B cell (primary cell): ENCODE results near the gene ARPC3. TPM values are rescaled to one million over a fixed set of nuclear protein-coding genes. Genes with fewer than 3 reads are reported as not detected.

Experiments
- ATAC-seq: fragments of 200-7000 bp; cut with Tn5 transposase; one replicate; pipeline ENCODE4 v1.10.0; 2021; ENCODE audit warnings: low read depth, mild to moderate bottlenecking, moderate number of reproducible peaks, moderate library complexity
- CTCF ChIA-PET: fragments of 350-600 bp; sonication (Branson Sonifier 250); formaldehyde crosslinking; loops from one replicate; lab custom pipeline; 2021; ENCODE audit warnings: antibody characterized with exemption, inconsistent platforms; lab: Charles Lee
- POLR2A ChIA-PET: fragments of 350-600 bp; sonication (Branson Sonifier 250); formaldehyde crosslinking; loops from one replicate; lab custom pipeline; 2021; ENCODE audit warnings: antibody characterized with exemption; lab: Charles Lee
- DNase-seq: peaks from one replicate; pipeline ENCODE4 v3.0.0; 2013
- H2AFZ ChIP-seq: 2 replicates; pipeline ENCODE4 v1.6.1; 2012; ENCODE audit warnings: mild to moderate bottlenecking, low read depth, low read length; ENCODE audit not compliant: insufficient read depth, poor library complexity, severe bottlenecking
- H3K27ac ChIP-seq, 2 donors: 1 replicate in 1 of 2; 2 replicates in 1 of 2; pipeline ENCODE4 v1.5.1; 2012 to 2013; ENCODE audit warnings: low read length in 2 of 2, mild to moderate bottlenecking in 2 of 2, moderate library complexity in 1 of 2
- H3K27me3 ChIP-seq, 4 experiments: fragments of 200-600 bp in 1 of 4; sonication (generic) in 1 of 4; replicated peaks in 1 of 4; 1 replicate in 2 of 4; 2 replicates in 2 of 4; pipeline versions ENCODE4 v1.6.1 to v1.7.0; 2013 to 2016; ENCODE audit warnings: low read length in 3 of 4, mild to moderate bottlenecking in 2 of 4, mixed read lengths in 1 of 4, moderate library complexity in 1 of 4; ENCODE audit not compliant: insufficient read depth in 4 of 4, control insufficient read depth in 3 of 4; ENCODE audit errors: control extremely low read depth in 1 of 4
- H3K36me3 ChIP-seq, 2 experiments: replicated peaks in 1 of 2; 1 replicate in 1 of 2; 2 replicates in 1 of 2; pipeline versions ENCODE4 v1.6.1 to v1.7.1; 2013; ENCODE audit warnings: low read length in 1 of 2; ENCODE audit not compliant: insufficient read depth in 2 of 2, control insufficient read depth in 1 of 2; ENCODE audit errors: control extremely low read depth in 1 of 2, extremely low read depth in 1 of 2
- H3K4me1 ChIP-seq, 2 donors: fragments of 200-600 bp in 1 of 2; sonication (generic) in 1 of 2; 1 replicate in 1 of 2; 2 replicates in 1 of 2; pipeline versions ENCODE4 v1.5.1 to v1.6.1; 2013 to 2017; ENCODE audit warnings: low read length in 2 of 2; ENCODE audit not compliant: control insufficient read depth in 2 of 2, insufficient read depth in 2 of 2
- H3K4me2 ChIP-seq: replicated peaks from 2 replicates; pipeline ENCODE3; 2012; ENCODE audit warnings: mild to moderate bottlenecking, low read depth, low read length; ENCODE audit not compliant: poor library complexity, severe bottlenecking
- H3K4me3 ChIP-seq, 5 experiments: fragments of 200-600 bp in 1 of 5; sonication (generic) in 1 of 5; 1 replicate in 3 of 5; 2 replicates in 2 of 5; pipeline versions ENCODE4 v1.5.1 to v1.7.0; 2011 to 2016; ENCODE audit warnings: low read length in 4 of 5, mild to moderate bottlenecking in 4 of 5, low read depth in 2 of 5, control low read depth in 1 of 5, moderate library complexity in 1 of 5; ENCODE audit not compliant: insufficient read depth in 1 of 5; ENCODE audit errors: control extremely low read depth in 1 of 5, extremely low read depth in 1 of 5
- H3K79me2 ChIP-seq: fragments of 200-600 bp; sonication (generic); one replicate; pipeline ENCODE4 v1.6.0; 2016; ENCODE audit warnings: low read length; ENCODE audit not compliant: control insufficient read depth, insufficient read depth
- H3K9ac ChIP-seq: fragments of 200-600 bp; sonication (generic); 2 replicates; pipeline ENCODE4 v1.6.1; 2017; ENCODE audit warnings: mild to moderate bottlenecking, low read length, moderate library complexity
- H3K9me3 ChIP-seq, 3 donors: one replicate each; pipeline versions ENCODE4 v1.6.1 to v1.7.1; 2013; ENCODE audit warnings: low read length in 2 of 3; ENCODE audit not compliant: control insufficient read depth in 2 of 3, insufficient read depth in 1 of 3; ENCODE audit errors: control extremely low read depth in 1 of 3
- H4K20me1 ChIP-seq: 2 replicates; pipeline ENCODE4 v1.6.0; 2012; ENCODE audit warnings: mild to moderate bottlenecking, low read length; ENCODE audit not compliant: insufficient read depth, control insufficient read depth, poor library complexity, severe bottlenecking
- H3K27ac Mint-ChIP-seq: one replicate; pipeline ENCODE4 v1.8.0; 2021; ENCODE audit warnings: mixed read lengths
- H3K27me3 Mint-ChIP-seq: one replicate; pipeline ENCODE4 v1.8.0; 2021; ENCODE audit warnings: mixed read lengths
- H3K4me1 Mint-ChIP-seq: one replicate; pipeline ENCODE4 v1.8.0; 2021; ENCODE audit warnings: mixed read lengths
- H3K4me3 Mint-ChIP-seq: one replicate; pipeline ENCODE4 v1.8.0; 2021; ENCODE audit warnings: mixed read lengths
- H3K9me3 Mint-ChIP-seq: one replicate; pipeline ENCODE4 v1.8.0; 2022; ENCODE audit warnings: mixed read lengths; ENCODE audit not compliant: insufficient read depth
- EZH2 ChIP-seq: IDR thresholded peaks from 2 replicates; pipeline ENCODE4 v1.6.1; 2012; ENCODE audit warnings: borderline replicate concordance, low read depth, mild to moderate bottlenecking, moderate library complexity, low read length; ENCODE audit not compliant: insufficient read depth, poor library complexity, severe bottlenecking
- WGBS: methylation state at CpG from one replicate; pipeline ENCODE4 v1.1.5; 2013; ENCODE audit warnings: missing lambda C conversion rate; ENCODE audit not compliant: insufficient coverage; 5-methylcytosine and 5-hydroxymethylcytosine counted together
- intact Hi-C: fragments of 100-400 bp; cut with micrococcal nuclease; formaldehyde crosslinking; loops from one replicate; pipeline ENCODE4 v1.10.0; 2022
- polyA plus RNA-seq: library from polyadenylated mRNA; depleted of rRNA; stranded (reverse); fragments of >200 nt; gene quantifications from 2 replicates; pipeline ENCODE4 v1.2.3, GENCODE V29; 2012
- total RNA-seq, 2 donors: library from RNA; stranded (reverse); fragments of 120-200 nt in 1 of 2; gene quantifications; 1 replicate in 1 of 2; 2 replicates in 1 of 2; pipeline versions ENCODE4 v1.2.3 to v1.2.4, GENCODE V29; 2013 to 2022
- TF ChIP-seq, protein P1 (sequence below): fragments of 200-600 bp; IDR thresholded peaks from one replicate; pipeline ENCODE4 v1.8.0; 2022; ENCODE audit warnings: antibody characterized with exemption, mild to moderate bottlenecking

The ARPC3 gene
- total and polyA plus RNA-seq, 2 donors (not counting 1 experiment from before 2014, with no cell fraction given): 197 to 360 TPM

DNA sequence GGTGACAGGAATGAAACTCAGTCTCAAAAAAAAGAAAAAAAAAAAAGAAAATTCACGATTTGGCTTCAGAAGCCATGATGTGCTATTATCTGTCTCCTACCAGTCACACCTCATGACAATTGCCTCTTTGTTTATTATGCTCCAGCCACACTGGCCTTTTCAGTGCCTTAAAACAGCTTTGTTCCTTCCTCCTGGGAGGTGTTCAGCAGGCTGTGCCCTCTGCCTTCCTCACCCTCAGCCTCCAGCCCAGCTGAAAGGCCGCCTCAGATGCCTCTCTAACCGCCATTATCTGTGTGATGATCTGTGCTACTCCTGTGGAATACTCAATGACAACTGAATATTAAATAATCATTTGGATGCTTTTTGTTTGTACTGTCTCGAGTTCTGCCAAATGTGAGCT, 8.6 kb upstream of the ARPC3 start:
- no peaks in the 10 kb centered on the region for H3K27me3 Mint-ChIP-seq
- peaks cover 3 to 21% of the 10 kb centered on the region in 2 experiments for H3K36me3 ChIP-seq
- H3K27me3 ChIP-seq: no peaks in the 10 kb centered on the region
- no peak overlapping the region for H3K4me3 Mint-ChIP-seq
- H3K4me1 Mint-ChIP-seq: peaks cover 26% of the 10 kb centered on the region
- TF ChIP-seq EZH2: no peak
- TF ChIP-seq, protein P1, sequence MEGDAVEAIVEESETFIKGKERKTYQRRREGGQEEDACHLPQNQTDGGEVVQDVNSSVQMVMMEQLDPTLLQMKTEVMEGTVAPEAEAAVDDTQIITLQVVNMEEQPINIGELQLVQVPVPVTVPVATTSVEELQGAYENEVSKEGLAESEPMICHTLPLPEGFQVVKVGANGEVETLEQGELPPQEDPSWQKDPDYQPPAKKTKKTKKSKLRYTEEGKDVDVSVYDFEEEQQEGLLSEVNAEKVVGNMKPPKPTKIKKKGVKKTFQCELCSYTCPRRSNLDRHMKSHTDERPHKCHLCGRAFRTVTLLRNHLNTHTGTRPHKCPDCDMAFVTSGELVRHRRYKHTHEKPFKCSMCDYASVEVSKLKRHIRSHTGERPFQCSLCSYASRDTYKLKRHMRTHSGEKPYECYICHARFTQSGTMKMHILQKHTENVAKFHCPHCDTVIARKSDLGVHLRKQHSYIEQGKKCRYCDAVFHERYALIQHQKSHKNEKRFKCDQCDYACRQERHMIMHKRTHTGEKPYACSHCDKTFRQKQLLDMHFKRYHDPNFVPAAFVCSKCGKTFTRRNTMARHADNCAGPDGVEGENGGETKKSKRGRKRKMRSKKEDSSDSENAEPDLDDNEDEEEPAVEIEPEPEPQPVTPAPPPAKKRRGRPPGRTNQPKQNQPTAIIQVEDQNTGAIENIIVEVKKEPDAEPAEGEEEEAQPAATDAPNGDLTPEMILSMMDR: no peak
- intact Hi-C loops: no loop called here
- ATAC-seq (no peak), DNase-seq (no peak)
- no peak overlapping the region for H2AFZ ChIP-seq
- no peak overlapping the region for H3K4me2 ChIP-seq
- H3K9me3 Mint-ChIP-seq: no peaks in the 10 kb centered on the region
- H3K27ac ChIP-seq: no peak overlapping the region
- peaks cover 31% of the 10 kb centered on the region in 2 donors for H3K4me1 ChIP-seq
- no peak overlapping the region for H3K4me3 ChIP-seq
- CTCF ChIA-PET: interaction anchor here (0.5 to 15.2 kb wide), 4 partner anchors 9 to 143 kb away, joined by 3 to 329 read pairs (median 91); partner anchors contain the start of genes ARPC3, FAM216A and GPN3
- no peaks in the 10 kb centered on the region for H3K9me3 ChIP-seq
- POLR2A ChIA-PET: interaction anchor here (0.6 to 1.2 kb wide), 3 partner anchors 9 to 23 kb away, joined by 3 read pairs; no protein-coding TSS in a partner anchor
- no peaks in the 10 kb centered on the region for H4K20me1 ChIP-seq
- H3K27ac Mint-ChIP-seq: peak overlapping the region; percentile 59
- peaks cover 37% of the 10 kb centered on the region for H3K79me2 ChIP-seq
- WGBS: no CpG with 5 or more reads among the region's 4 CpGs
- H3K9ac ChIP-seq: no peak overlapping the region

DNA sequence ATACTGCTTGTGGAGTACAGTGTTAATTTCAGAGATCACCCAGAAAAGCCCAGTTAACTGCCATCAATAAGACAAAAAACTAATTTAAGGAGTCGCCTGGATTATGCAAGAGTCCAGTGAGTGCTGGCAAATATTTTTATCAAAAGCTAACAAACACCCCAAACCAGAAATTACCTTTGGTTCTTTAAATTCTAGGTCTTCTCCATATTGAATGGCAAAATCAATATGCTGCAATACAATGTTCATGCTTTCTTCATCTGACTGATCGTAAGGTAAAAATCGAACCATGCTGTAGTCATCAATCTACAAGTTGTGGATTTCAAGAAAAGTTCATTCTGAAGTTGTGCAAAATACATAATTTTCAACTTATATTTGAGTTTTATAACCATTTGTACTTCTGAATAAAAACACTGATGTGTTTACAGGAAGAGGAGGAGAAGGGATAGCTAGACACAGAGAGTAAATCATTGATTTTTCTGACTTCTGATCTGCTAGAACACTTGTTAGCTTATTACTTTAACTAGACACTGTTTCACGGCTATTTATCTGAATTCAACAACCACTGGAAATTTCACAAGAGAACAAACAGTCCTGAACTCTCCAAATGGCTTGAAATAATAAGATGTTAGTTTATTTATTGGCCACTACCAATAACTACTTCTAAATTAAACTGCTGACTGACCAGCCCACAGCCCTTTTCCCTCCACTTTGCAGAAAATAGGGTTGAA, 3.6 kb upstream of the ARPC3 start:
- POLR2A ChIA-PET: no interaction called here
- DNase-seq (no peak), ATAC-seq (no peak)
- WGBS: no CpG with 5 or more reads among the region's 4 CpGs
- no peak overlapping the region for H3K4me3 ChIP-seq
- intact Hi-C loops: loop anchor here (5.0 kb wide), 1 partner anchor 99 kb away; no protein-coding TSS in a partner anchor
- H3K4me1 Mint-ChIP-seq: peaks cover 39% of the 10 kb centered on the region
- H3K27me3 ChIP-seq: no peaks in the 10 kb centered on the region
- peaks cover 41 to 48% of the 10 kb centered on the region in 2 donors for H3K4me1 ChIP-seq
- no peak overlapping the region for H3K27ac ChIP-seq
- CTCF ChIA-PET: interaction anchor here (0.6 to 15.2 kb wide), 8 partner anchors 15 to 457 kb away, joined by 3 to 329 read pairs (median 4); partner anchors contain the start of genes FAM216A and GPN3
- peaks cover 13% of the 10 kb centered on the region for H4K20me1 ChIP-seq
- TF ChIP-seq, protein P1: no peak
- TF ChIP-seq EZH2: no peak
- no peak overlapping the region for H3K27ac Mint-ChIP-seq
- H2AFZ ChIP-seq: no peak overlapping the region
- no peaks in the 10 kb centered on the region for H3K27me3 Mint-ChIP-seq
- no peaks in the 10 kb centered on the region for H3K9me3 ChIP-seq
- no peak overlapping the region for H3K9ac ChIP-seq
- H3K79me2 ChIP-seq: peaks cover 33% of the 10 kb centered on the region
- peaks cover 1 to 13% of the 10 kb centered on the region in 2 experiments for H3K36me3 ChIP-seq
- H3K9me3 Mint-ChIP-seq: no peaks in the 10 kb centered on the region
- H3K4me3 Mint-ChIP-seq: no peak overlapping the region
- H3K4me2 ChIP-seq: no peak overlapping the region
